AG04449 (cell line): ENCODE data around the gene MVP.
"Not testable (repeated sequence)": the region's sequence is repeated elsewhere in the genome, so short reads cannot be mapped to it uniquely, and the experiment has no call there.

Experiments used
- CTCF ChIA-PET: fragments of 350-600 bp; formaldehyde crosslinking; extraction: SDS; loops from one replicate; lab custom pipeline; 2021; ENCODE audit warnings: antibody characterized with exemption; lab: Yijun Ruan, JAX
- POLR2A ChIA-PET: fragments of 400-600, 350-600 bp; formaldehyde crosslinking; extraction: SDS; loops from one replicate; lab custom pipeline; 2020; ENCODE audit warnings: antibody characterized with exemption, inconsistent platforms; lab: Yijun Ruan, JAX
- DNase-seq: peaks from one replicate; pipeline ENCODE4 v3.0.0-alpha.2; 2010; ENCODE audit warnings: low read depth, low spot score
- H3K4me3 ChIP-seq: 2 replicates; pipeline ENCODE4 v1.5.1; 2011; ENCODE audit warnings: low read depth, mild to moderate bottlenecking, control low read depth, low read length
- TF ChIP-seq, protein P1 (sequence below): IDR thresholded peaks from one replicate; pipeline ENCODE4 v1.5.1; 2011; ENCODE audit warnings: mild to moderate bottlenecking, moderate library complexity, low read length, control low read depth, inconsistent platforms; ENCODE audit not compliant: insufficient read depth; ENCODE audit errors: missing control alignments

MVP gene

DNA sequence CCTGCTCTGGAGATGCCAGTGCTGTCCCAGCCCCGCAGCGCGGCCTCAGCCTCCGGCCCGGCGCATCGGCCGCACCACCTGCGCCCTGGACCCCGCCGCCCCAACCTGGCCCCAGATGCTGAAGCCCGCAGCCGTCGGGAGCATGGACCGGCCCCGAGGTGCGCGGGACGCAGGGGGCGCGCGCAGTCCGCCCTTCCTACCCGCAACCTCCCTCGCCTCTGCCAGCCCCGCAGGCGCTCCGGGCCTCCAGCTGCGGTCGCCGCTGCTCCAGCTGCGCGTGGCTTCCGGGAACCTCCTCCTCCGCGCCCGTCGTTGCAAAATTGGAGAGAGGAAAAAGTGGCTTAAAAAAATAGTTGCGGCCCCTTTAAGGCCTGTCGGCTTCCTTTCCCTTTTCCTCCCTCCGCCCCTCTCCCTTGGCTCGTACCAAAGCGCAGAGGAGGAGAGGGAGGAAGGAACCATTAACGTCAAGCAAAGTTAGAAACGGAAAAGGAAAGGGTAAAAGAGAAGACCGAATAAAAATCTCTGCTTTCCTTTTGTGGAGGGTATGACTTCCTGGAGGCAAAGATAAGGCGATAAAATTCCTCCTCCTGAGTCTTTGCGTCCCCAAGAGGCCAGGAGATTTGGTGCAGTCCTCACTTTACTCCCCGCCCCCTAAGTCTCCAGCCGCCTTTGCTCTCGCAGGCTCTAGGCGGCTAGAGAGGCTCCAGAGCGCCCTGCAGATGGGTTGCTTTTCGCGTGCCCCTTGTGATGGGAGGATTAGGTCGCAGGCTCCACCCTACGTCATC lies 42.8 kb downstream of the MVP start, which contains the start of gene CDIPT:
Gene CDIPT, minus strand, starts transcription at position 343 of the 785 bp plus-strand sequence. CDS start 369 bp downstream, outside the sequence.
- CTCF ChIA-PET = interaction anchor here (0.7 to 7.3 kb wide), 10 partner anchors 10 to 164 kb away, joined by 3 to 63 read pairs (median 3); no protein-coding TSS in a partner anchor
- DNase-seq = peak; percentile 84
- POLR2A ChIA-PET = interaction anchor here (1.9 to 2.0 kb wide), 2 partner anchors 47 to 99 kb away, joined by 4 to 5 read pairs; partner anchors contain the start of genes PAGR1 and TMEM219
- H3K4me3 ChIP-seq = peak within 1 kb of the TSS; percentile 93
- TF ChIP-seq, protein P1, sequence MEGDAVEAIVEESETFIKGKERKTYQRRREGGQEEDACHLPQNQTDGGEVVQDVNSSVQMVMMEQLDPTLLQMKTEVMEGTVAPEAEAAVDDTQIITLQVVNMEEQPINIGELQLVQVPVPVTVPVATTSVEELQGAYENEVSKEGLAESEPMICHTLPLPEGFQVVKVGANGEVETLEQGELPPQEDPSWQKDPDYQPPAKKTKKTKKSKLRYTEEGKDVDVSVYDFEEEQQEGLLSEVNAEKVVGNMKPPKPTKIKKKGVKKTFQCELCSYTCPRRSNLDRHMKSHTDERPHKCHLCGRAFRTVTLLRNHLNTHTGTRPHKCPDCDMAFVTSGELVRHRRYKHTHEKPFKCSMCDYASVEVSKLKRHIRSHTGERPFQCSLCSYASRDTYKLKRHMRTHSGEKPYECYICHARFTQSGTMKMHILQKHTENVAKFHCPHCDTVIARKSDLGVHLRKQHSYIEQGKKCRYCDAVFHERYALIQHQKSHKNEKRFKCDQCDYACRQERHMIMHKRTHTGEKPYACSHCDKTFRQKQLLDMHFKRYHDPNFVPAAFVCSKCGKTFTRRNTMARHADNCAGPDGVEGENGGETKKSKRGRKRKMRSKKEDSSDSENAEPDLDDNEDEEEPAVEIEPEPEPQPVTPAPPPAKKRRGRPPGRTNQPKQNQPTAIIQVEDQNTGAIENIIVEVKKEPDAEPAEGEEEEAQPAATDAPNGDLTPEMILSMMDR = peak; percentile 89

DNA sequence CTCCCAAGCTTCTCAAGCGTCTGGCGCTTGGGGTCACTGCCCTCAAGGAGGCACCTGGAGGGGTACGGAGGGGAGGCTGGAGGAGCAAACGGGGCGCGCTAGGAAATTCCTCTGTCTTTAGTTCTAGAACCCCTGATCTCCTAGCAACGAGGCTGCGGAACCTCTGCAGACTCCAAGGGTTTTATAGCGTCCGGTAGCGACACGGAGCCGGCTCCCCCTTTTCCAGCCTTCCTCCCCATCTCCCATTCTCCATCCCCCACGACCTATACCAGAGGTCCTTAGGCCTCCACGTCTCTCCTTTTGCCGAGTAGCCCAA lies 43.4 kb downstream of the MVP start:
- POLR2A ChIA-PET = interaction anchor here (1.9 to 2.0 kb wide), 2 partner anchors 47 to 98 kb away, joined by 4 to 5 read pairs; partner anchors contain the start of genes PAGR1 and TMEM219
- DNase-seq = no peak
- CTCF ChIA-PET = interaction anchor here (1.1 to 7.3 kb wide), 9 partner anchors 9 to 165 kb away, joined by 3 to 63 read pairs (median 3); no protein-coding TSS in a partner anchor
- TF ChIP-seq, protein P1 = no peak
- peak overlapping the region; percentile 44 for H3K4me3 ChIP-seq

DNA sequence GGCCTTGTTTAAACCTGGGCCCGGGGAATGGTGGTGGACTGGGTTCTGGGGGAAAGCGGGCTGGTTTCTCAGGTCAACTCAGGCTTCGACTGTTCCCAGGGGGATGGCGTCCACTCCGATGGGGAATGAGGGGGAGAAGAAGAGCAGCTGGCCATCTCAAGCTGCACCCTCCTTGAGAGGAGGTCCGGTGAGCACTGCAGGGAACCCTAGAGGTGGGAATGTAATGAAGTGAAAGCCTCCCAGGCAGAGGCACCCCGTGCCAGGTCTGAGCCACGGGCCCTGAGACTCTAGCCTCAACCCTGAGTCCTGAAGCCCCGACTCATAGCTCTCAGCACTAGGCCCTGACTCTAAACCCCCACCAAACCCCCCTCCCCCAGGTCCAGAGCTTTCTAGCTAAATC lies 43.9 kb downstream of the MVP start:
- POLR2A ChIA-PET = interaction anchor here (2.0 kb wide), 1 partner anchor 97 kb away, joined by 4 read pairs; the partner anchor contains the start of gene TMEM219
- no peak overlapping the region for H3K4me3 ChIP-seq
- TF ChIP-seq, protein P1 = no peak
- no peak for DNase-seq
- CTCF ChIA-PET = interaction anchor here (1.1 to 2.1 kb wide), 5 partner anchors 10 to 165 kb away, joined by 3 to 5 read pairs (median 4); no protein-coding TSS in a partner anchor

DNA sequence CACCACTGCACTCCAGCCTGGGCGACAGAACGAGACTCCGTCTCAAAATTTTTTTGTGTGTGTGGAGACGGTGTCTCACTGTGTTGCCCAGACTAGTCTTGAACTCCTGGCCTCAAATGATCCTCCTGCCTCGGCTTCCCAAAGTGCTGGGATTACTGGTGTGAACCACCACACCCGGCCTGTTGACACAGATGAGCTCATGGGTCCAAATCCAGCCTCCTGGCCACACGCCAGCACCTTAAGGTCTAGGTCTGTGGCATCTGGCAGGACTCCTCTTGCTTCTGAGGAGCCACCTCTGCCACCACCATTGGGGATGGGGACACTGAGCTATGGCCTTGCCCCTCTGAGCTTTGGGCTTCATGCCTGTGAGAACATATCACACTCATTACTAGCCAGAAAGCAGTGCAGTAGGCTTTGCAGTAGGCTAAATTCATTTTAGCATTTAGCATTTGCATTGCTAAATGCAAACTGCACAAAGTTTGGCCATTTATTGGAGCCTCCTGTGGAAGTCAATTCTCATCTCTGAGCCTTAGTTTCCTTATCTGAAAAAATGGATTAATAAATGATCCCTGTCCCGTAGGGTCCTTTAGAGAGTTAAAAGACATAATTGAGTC lies 48.2 kb downstream of the MVP start:
- TF ChIP-seq, protein P1 = no peak
- H3K4me3 ChIP-seq = no peak overlapping the region
- ChIA-PET CTCF (no interaction called here), POLR2A (no interaction called here)
- no peak for DNase-seq

DNA sequence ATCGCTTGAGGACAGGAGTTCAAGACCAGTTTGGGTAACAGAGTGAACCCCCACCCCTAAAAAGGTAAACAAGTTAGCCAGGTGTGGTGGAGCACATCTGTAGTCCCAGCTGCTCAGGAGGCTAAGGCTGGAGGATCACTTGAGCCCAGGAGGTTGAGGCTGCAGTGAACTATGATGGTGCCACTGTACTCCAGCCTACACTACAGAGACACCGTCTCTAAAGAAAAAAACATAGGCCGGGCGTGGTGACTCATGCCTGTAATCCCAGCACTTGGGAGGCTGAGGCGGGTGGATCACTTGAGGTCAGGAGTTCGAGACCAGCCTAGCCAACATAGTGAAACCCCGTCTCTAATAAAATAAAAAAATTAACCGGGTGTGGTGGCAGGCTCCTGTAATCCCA lies 48.8 kb downstream of the MVP start:
- H3K4me3 ChIP-seq, CTCF ChIA-PET, POLR2A ChIA-PET, DNase-seq: not testable (repeated sequence)

DNA sequence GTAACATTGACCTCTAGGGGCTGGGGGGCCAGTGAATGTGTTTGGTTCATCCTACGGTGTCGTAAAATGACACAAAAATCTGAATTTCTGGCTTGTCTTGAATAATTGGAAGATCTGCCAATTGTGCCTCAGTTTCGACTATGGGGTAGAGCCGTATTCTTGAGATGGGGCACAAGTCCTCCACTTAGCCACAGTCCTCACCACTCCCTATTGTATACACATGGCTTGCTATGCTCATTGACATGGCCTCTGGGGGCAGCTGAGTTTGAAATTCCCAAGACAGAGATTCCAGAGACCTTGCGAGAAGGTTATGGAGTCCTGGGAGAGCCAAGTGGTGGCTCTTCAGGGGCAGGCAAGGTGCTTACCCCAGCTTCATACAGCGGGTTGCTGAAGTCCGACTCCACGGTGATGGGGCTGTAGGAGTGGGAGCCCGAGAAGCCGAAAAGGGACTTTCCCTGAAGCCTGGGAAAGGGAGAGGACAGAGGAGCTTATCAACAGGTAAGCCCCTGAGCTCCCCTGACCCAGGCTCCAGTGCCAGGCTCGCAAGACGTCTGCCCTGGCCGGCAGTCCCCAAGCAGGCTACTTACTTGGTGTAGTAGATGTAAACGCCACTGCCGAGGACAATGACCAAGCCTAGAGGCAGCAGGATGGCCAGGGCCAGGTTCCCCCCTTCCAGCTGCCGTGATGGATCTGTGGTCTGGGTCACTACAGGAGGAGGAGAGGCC lies 51.7 kb downstream of the MVP start:
- CTCF ChIA-PET = interaction anchor here (1.0 to 1.8 kb wide), 2 partner anchors 9 to 161 kb away, joined by 3 to 7 read pairs; partner anchors contain the start of gene CDIPT
- no peak for DNase-seq
- TF ChIP-seq, protein P1 = no peak
- H3K4me3 ChIP-seq = no peak overlapping the region
- POLR2A ChIA-PET = no interaction called here
